Measurements from ENCODE around the gene TACC3. TPM values are rescaled to one million over a fixed set of nuclear protein-coding genes. Genes with fewer than 3 reads are reported as not detected.

Gene TACC3
- total RNA-seq, 1 donor from 2014 or later, result 20.5 TPM

DNA sequence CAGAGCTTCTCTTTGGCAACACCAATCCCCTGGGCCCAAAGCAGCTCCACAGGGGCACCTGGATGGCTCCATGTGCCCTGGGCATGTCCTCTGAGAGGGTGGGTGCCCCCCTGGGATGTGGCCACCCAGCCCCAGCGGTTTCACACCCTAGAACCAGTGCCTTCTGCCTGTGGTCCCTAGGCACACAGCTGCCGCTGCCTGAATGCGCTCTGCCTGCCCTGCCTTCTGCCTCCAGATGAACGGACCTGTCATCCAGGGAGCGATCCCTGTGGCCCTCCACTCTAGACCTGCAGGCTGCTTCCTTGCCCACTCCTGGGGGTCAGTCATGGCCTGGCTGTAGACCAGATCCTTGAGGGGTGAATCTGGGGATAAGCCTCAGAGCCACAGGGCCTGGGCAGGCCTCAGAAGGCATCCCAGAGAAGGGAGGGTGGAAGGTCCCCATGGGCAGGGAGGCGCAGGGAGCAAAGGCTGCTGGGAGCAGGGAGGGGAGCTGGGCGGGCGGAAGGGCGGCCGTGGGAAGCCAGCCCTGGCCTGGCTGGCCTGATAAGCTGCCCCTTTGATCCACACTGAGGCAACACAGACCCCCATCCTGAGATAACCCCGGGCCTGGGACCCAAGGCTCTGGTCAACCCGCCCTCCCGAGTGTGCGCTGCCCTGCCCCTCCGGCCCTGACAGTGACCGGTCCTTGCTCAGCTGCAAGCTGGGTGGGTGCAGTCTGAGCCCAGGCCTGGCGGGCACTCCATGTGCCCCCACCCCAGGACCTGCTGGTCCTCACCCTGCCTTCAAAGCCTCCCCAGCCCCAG lies 63.7 kb downstream of the TACC3 start:
- Mint-ChIP-seq H3K4me3 (no peak overlapping the region), H3K4me1 (no peaks in the 10 kb centered on the region), H3K27me3 (no peaks in the 10 kb centered on the region), H3K9me3 (no peaks in the 10 kb centered on the region), H3K36me3 (ENCODE audit: low read depth) (no peaks in the 10 kb centered on the region), H3K27ac (no peak overlapping the region)
- ATAC-seq (ENCODE audit: low read depth) (no peak), DNase-seq (no peak)
- TF ChIP-seq, protein P1, sequence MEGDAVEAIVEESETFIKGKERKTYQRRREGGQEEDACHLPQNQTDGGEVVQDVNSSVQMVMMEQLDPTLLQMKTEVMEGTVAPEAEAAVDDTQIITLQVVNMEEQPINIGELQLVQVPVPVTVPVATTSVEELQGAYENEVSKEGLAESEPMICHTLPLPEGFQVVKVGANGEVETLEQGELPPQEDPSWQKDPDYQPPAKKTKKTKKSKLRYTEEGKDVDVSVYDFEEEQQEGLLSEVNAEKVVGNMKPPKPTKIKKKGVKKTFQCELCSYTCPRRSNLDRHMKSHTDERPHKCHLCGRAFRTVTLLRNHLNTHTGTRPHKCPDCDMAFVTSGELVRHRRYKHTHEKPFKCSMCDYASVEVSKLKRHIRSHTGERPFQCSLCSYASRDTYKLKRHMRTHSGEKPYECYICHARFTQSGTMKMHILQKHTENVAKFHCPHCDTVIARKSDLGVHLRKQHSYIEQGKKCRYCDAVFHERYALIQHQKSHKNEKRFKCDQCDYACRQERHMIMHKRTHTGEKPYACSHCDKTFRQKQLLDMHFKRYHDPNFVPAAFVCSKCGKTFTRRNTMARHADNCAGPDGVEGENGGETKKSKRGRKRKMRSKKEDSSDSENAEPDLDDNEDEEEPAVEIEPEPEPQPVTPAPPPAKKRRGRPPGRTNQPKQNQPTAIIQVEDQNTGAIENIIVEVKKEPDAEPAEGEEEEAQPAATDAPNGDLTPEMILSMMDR (IDR thresholded peaks at IDR 0.05), result no peak
- intact Hi-C loops (cut with micrococcal nuclease), result no loop called here
- POLR2A ChIA-PET, result no interaction called here
- CTCF ChIA-PET, result no interaction called here

DNA sequence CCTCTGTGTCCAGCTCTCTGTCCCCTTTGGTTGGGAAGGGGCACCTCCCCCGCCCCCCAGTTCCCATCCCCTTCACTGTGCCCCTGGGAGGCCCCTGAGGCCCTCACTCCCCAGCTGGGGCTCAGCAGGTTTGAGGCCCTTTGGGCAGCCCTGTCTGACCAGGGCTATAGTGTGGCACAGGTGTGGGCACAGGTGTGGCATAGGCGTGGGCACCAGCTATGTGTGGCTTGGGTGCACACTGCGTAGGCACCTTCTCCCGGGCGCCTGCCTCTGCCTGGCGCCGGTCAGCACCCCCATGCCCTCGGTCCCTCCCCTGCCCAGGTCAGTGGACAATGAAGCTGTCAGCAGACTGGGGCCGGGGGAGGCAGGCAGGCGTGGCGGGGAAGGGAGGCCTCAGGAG lies 64.3 kb downstream of the TACC3 start:
- TF ChIP-seq, protein P1 (IDR thresholded peaks at IDR 0.05), result no peak
- no peak overlapping the region for H3K27ac Mint-ChIP-seq
- ChIA-PET CTCF (no interaction called here), POLR2A (no interaction called here)
- H3K9me3 Mint-ChIP-seq, result no peaks in the 10 kb centered on the region
- H3K36me3 Mint-ChIP-seq (ENCODE audit: low read depth), result no peaks in the 10 kb centered on the region
- no peaks in the 10 kb centered on the region for H3K27me3 Mint-ChIP-seq
- no peak for ATAC-seq (ENCODE audit: low read depth)
- H3K4me3 Mint-ChIP-seq, result no peak overlapping the region
- DNase-seq, result no peak
- H3K4me1 Mint-ChIP-seq, result no peaks in the 10 kb centered on the region
- intact Hi-C loops (cut with micrococcal nuclease), result no loop called here

DNA sequence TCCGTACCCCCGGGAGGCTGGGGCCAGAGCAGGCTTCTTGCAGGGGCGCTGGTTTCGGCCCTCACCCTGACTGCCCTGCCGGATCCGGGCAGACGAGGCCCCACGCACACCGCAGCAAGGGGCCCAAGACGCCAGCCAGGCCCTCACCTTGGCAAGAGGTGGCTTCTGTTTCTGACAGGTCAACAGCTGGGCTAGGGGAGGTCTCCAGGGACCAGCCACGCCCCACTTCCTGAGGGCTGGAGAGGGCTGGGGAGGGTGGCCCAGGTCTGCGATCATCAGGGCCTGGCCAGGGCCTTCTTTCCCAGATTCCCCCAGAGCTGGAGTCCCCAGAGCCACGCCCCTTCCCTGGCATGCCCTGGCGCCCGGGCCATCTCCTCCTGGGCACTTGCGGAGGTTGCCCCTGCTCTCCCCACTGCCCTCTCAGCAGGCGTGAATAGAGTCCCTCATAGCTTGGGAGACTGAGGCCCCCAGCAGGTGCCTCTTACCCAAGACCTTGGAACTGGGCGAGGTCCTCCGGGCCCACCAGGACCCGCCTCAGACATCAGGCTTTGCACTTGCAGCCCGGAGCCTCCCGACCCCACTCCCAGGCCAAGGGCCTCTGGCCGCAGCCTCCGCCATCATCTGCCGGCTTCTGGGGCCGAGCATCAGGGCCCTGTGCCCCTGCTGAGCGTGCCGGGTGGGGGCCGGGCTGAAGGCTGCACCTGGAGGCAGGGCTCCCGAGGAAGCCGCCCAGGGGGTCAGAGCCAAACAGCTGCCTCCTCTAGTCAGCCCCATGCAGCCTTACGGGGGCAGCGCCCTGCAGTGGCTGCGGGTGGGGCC lies 65.4 kb downstream of the TACC3 start:
- TF ChIP-seq, protein P1 (IDR thresholded peaks at IDR 0.05), result no peak
- Mint-ChIP-seq H3K27me3 (peaks cover under 1% of the 10 kb centered on the region), H3K4me1 (no peaks in the 10 kb centered on the region), H3K9me3 (no peaks in the 10 kb centered on the region), H3K27ac (no peak overlapping the region), H3K36me3 (ENCODE audit: low read depth) (no peaks in the 10 kb centered on the region), H3K4me3 (no peak overlapping the region)
- ATAC-seq (ENCODE audit: low read depth) (no peak), DNase-seq (no peak)
- POLR2A ChIA-PET, result no interaction called here
- intact Hi-C loops (cut with micrococcal nuclease), result no loop called here
- CTCF ChIA-PET, result no interaction called here

DNA sequence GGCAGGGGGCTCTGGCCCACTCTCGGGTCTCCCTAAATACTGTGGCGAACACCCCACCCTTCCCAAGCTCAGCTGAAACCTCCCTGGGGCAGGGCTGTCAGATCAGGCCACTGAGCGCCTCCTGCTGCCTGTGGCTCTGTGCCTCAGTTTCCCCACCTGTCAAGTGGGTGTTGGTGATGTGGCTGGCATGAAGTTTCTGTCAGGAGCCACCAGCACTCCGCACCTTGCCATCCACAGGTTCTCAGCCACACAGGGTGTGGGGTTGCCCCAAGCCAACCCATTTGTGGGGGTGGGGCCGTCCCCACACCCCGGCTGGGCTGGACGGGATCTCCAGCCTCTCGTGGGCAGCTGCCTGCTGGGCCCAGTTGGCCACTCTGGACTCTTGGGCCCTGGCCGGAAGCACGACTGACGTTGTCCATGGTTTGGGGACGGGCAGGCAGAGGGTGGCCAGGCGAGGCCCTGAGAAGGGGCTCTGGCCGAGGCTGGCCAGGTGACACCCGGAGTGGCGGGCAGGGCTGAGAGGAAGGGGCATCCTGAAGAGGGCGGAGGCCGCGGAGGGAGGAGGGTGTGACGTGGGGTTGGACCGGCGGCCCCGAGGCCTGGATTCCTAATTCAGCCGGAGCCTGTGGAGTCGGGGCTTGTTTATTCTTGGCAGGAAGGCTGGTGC lies 66.2 kb downstream of the TACC3 start:
- ChIA-PET CTCF (no interaction called here), POLR2A (no interaction called here)
- intact Hi-C loops (cut with micrococcal nuclease), result no loop called here
- TF ChIP-seq, protein P1 (IDR thresholded peaks at IDR 0.05), result no peak
- H3K36me3 Mint-ChIP-seq (ENCODE audit: low read depth), result no peaks in the 10 kb centered on the region
- no peak for ATAC-seq (ENCODE audit: low read depth)
- H3K4me1 Mint-ChIP-seq, result no peaks in the 10 kb centered on the region
- H3K27me3 Mint-ChIP-seq, result peaks cover 2% of the 10 kb centered on the region
- no peak overlapping the region for H3K27ac Mint-ChIP-seq
- no peaks in the 10 kb centered on the region for H3K9me3 Mint-ChIP-seq
- DNase-seq, result no peak
- H3K4me3 Mint-ChIP-seq, result no peak overlapping the region
